Colon (tissue), 2 donors: ENCODE data around the gene C4BPA.

ENCODE experiments used
- FAIRE-seq: peaks from 2 replicates; lab custom pipeline; 2012; peaks lifted over from hg19 to GRCh38; lab: Jason Lieb, UNC
- donor health status: control.
- donor health status: control.

C4BPA gene

GRCh38 chr1:207191061-207191460 is 87.0 kb downstream of the C4BPA start:
- no peak for FAIRE-seq

GRCh38 chr1:207191776-207192175 is 87.7 kb downstream of the C4BPA start:
- no peak for FAIRE-seq

DNA sequence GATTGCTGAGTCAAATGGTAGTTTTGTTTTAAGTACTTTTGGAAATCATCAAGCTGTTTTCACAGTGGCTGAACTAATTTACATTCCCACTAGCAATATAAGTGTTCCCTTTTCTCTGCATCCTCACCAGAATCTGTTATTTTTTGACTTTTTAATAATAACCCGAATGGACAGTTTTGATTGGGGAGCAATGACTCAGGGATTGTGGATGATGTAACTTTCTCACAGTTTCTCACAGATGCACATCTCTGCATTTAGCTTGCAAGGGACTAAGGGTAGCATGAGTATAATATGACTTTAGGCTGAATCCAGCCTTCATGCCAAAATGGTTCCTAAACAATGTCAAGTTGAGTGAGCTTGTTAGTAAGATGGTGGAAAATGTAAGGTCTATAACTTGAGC is 90.2 kb downstream of the C4BPA start:
- FAIRE-seq = no peak
